Smooth muscle cell (in vitro differentiated cells): ENCODE measurements around the gene CSF1. TPM values are rescaled to one million over a fixed set of nuclear protein-coding genes. Genes with fewer than 3 reads are reported as not detected.
A peak's percentile ranks its signal among the peaks of the same experiment; 100 is the strongest.

Source experiments
- DNase-seq: peaks from one replicate; lab custom pipeline; 2025; ENCODE audit not compliant: unreplicated experiment; lab: John Stamatoyannopoulos, UW
- H2AFZ ChIP-seq: fragments of 200-600 bp; sonication (generic); 2 replicates; pipeline ENCODE4 v1.6.0; 2016; ENCODE audit warnings: antibody characterized with exemption, low read depth, mild to moderate bottlenecking
- H3F3A ChIP-seq: fragments of 200-600 bp; sonication (generic); 2 replicates; pipeline ENCODE4 v1.6.0; 2017; ENCODE audit warnings: antibody characterized with exemption, low read depth
- H3K27ac ChIP-seq: fragments of 200-600 bp; sonication (generic); 2 replicates; pipeline ENCODE4 v1.5.1; 2016; ENCODE audit warnings: low read depth, mild to moderate bottlenecking
- H3K27me3 ChIP-seq: fragments of 200-600 bp; sonication (generic); 2 replicates; pipeline ENCODE4 v1.6.1; 2016; ENCODE audit warnings: low read depth, mild to moderate bottlenecking
- H3K36me3 ChIP-seq: fragments of 200-600 bp; sonication (generic); 2 replicates; pipeline ENCODE4 v1.5.1; 2016; ENCODE audit warnings: low read depth
- H3K4me1 ChIP-seq: fragments of 200-600 bp; sonication (generic); 2 replicates; pipeline ENCODE4 v1.5.1; 2016; ENCODE audit warnings: low read depth
- H3K4me2 ChIP-seq: fragments of 200-600 bp; sonication (generic); 2 replicates; pipeline ENCODE4 v1.6.0; 2016; ENCODE audit warnings: mild to moderate bottlenecking
- H3K4me3 ChIP-seq: fragments of 200-600 bp; sonication (generic); 2 replicates; pipeline ENCODE4 v1.5.1; 2016; ENCODE audit warnings: mild to moderate bottlenecking
- H3K79me2 ChIP-seq: fragments of 200-600 bp; sonication (generic); 2 replicates; pipeline ENCODE4 v1.6.0; 2016; ENCODE audit warnings: low read depth, mild to moderate bottlenecking
- H3K9ac ChIP-seq: fragments of 200-600 bp; sonication (generic); 2 replicates; pipeline ENCODE4 v1.6.0; 2016; ENCODE audit warnings: low read depth
- H3K9me3 ChIP-seq: fragments of 200-600 bp; sonication (generic); replicated peaks from 2 replicates; pipeline ENCODE4 v1.5.1; 2016; ENCODE audit warnings: low read depth
- H4K20me1 ChIP-seq: fragments of 200-600 bp; sonication (generic); 2 replicates; pipeline ENCODE4 v1.6.0; 2016; ENCODE audit warnings: low read depth
- WGBS: methylation state at CpG from one replicate; pipeline ENCODE4 v1.1.7; 2016; ENCODE audit warnings: low lambda C conversion rate; 5-methylcytosine and 5-hydroxymethylcytosine counted together
- polyA plus RNA-seq: library from polyadenylated mRNA; unstranded; fragments of >200 nt; fragmentation: Nextera tagmentation; extraction: Ambion mirVana; gene quantifications from 2 replicates; pipeline ENCODE4 v1.2.1, GENCODE V29; 2016
- total RNA-seq: library from RNA; depleted of rRNA; stranded (reverse); fragments of >200 nt; gene quantifications from 2 replicates; pipeline ENCODE4 v1.2.3, GENCODE V29; 2014
- TF ChIP-seq, protein P1 (sequence below): fragments of 200-600 bp; sonication (generic); IDR thresholded peaks from 2 replicates; pipeline ENCODE4 v1.5.1; 2017; ENCODE audit warnings: borderline replicate concordance, mild to moderate bottlenecking, antibody characterized with exemption; ENCODE audit not compliant: insufficient read depth, poor library complexity, severe bottlenecking

The CSF1 gene
- total and polyA plus RNA-seq, 2 experiments from 2014 or later: 22.4 to 30.9 TPM

DNA sequence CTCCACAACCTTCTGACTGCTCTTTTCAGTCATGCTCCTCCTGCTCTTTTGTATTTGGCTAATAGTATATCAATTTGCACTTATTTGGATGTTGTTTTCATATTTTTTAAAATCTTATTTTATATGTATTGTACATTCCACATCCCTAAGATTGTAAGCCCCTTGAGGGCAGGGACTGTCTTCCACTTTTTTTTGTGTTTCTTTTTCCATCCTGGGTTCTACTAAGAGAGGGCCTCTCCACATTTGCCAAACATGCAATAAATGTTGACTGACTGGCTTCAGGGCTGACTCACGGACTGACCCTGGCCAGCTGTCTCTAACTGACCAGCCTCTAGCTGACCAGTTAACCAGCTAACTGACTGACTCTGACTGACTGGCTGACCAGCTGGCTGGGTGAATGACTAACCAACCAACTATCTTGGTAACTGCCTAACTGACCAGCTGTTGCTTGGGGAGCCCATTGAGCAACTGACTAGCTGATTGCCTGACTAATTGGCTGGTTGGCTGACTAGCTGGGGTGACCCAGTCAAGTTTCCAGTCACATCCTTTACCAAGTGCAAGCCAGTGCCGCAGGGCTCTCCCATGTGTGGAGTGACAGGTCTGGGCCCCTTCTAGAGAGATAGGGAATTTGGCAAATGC, 16.1 kb downstream of the CSF1 start:
- DNase-seq: no peak
- H3K4me3 ChIP-seq: no peak overlapping the region
- H2AFZ ChIP-seq: no peak overlapping the region
- H3K9me3 ChIP-seq: no peaks in the 10 kb centered on the region
- H4K20me1 ChIP-seq: no peaks in the 10 kb centered on the region
- 89% methylated on average over 2 of the region's 2 CpGs for WGBS
- H3K4me2 ChIP-seq: no peak overlapping the region
- no peaks in the 10 kb centered on the region for H3F3A ChIP-seq
- H3K27me3 ChIP-seq: no peaks in the 10 kb centered on the region
- no peak overlapping the region for H3K27ac ChIP-seq
- TF ChIP-seq, protein P1, sequence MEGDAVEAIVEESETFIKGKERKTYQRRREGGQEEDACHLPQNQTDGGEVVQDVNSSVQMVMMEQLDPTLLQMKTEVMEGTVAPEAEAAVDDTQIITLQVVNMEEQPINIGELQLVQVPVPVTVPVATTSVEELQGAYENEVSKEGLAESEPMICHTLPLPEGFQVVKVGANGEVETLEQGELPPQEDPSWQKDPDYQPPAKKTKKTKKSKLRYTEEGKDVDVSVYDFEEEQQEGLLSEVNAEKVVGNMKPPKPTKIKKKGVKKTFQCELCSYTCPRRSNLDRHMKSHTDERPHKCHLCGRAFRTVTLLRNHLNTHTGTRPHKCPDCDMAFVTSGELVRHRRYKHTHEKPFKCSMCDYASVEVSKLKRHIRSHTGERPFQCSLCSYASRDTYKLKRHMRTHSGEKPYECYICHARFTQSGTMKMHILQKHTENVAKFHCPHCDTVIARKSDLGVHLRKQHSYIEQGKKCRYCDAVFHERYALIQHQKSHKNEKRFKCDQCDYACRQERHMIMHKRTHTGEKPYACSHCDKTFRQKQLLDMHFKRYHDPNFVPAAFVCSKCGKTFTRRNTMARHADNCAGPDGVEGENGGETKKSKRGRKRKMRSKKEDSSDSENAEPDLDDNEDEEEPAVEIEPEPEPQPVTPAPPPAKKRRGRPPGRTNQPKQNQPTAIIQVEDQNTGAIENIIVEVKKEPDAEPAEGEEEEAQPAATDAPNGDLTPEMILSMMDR: no peak
- peaks cover 16% of the 10 kb centered on the region for H3K4me1 ChIP-seq
- no peaks in the 10 kb centered on the region for H3K79me2 ChIP-seq
- no peaks in the 10 kb centered on the region for H3K36me3 ChIP-seq
- no peak overlapping the region for H3K9ac ChIP-seq

DNA sequence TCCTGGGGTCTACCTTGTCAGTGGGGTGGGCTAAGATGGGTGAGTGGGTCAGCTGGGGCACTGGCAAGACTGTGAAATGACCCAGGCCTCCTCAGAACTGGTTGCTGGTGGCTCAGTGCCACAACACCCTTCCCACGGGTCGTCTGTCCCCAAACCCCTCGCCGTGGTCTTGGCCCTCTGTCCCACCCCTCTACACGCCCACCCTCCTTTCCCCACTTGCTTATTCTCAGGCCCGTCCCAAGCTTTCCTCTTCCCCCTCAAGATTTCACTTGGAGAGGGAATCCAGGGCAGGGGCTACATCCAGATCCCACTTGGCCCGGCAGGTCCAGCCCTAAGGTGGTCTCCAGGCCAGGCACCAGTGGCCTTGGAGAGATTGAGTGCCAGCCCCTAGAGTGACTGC, 16.7 kb downstream of the CSF1 start:
- 100% methylated on average over 3 of the region's 7 CpGs for WGBS
- no peak overlapping the region for H3K4me2 ChIP-seq
- H3K4me1 ChIP-seq: peaks cover 18% of the 10 kb centered on the region
- H3K27ac ChIP-seq: peak overlapping the region; percentile 44
- no peak overlapping the region for H3K4me3 ChIP-seq
- no peaks in the 10 kb centered on the region for H3K36me3 ChIP-seq
- TF ChIP-seq, protein P1: no peak
- H3F3A ChIP-seq: no peaks in the 10 kb centered on the region
- H3K9ac ChIP-seq: no peak overlapping the region
- H3K27me3 ChIP-seq: no peaks in the 10 kb centered on the region
- no peak overlapping the region for H2AFZ ChIP-seq
- no peaks in the 10 kb centered on the region for H4K20me1 ChIP-seq
- DNase-seq: no peak
- no peaks in the 10 kb centered on the region for H3K9me3 ChIP-seq
- no peaks in the 10 kb centered on the region for H3K79me2 ChIP-seq

DNA sequence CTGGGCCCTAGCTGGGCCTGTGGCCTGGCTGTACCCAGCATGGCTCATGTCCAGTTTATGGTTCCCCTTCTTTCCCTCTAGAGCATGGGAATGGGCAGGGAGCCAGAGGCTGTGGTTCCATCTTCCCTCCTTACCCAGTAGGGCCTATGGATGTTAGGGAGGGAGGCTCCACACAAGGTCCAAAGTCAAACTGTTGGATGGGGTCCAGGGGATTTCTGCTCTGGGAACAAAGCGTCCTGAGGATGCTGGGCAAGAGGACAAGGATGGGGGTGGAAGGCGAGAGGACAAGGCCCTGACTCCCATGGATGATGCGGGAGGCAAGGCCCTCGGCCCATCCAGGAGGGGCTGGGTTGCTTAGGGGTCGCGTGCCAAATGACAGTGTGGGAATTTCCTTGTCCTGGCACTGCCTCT, 17.3 kb downstream of the CSF1 start:
- H3K27me3 ChIP-seq: no peaks in the 10 kb centered on the region
- no peak overlapping the region for H2AFZ ChIP-seq
- no peak overlapping the region for H3K4me3 ChIP-seq
- H3K79me2 ChIP-seq: no peaks in the 10 kb centered on the region
- no peak for DNase-seq
- no peak overlapping the region for H3K9ac ChIP-seq
- peaks cover 18% of the 10 kb centered on the region for H3K4me1 ChIP-seq
- no peaks in the 10 kb centered on the region for H3K9me3 ChIP-seq
- peak overlapping the region; percentile 44 for H3K27ac ChIP-seq
- peak overlapping the region; percentile 53 for H3K4me2 ChIP-seq
- no peaks in the 10 kb centered on the region for H4K20me1 ChIP-seq
- H3F3A ChIP-seq: no peaks in the 10 kb centered on the region
- 95% methylated on average over 6 of the region's 6 CpGs for WGBS
- no peaks in the 10 kb centered on the region for H3K36me3 ChIP-seq
- TF ChIP-seq, protein P1: no peak

DNA sequence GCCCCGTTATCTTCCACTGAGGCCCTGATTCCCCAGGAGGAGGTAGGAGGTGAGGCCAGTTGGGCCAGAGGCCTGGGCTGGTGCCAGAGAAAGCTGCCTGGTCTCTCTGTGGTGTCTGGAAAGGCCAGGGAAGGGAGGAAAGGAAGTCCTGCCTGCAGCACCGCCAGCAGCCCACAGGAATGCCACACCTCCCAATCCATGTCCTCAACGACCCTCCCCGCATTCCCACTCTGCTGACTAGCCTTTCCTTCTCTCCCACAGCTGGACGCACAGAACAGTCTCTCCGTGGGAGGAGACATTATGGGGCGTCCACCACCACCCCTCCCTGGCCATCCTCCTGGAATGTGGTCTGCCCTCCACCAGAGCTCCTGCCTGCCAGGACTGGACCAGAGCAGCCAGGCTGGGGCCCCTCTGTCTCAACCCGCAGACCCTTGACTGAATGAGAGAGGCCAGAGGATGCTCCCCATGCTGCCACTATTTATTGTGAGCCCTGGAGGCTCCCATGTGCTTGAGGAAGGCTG, 18.0 kb downstream of the CSF1 start:
- WGBS: 21% methylated on average over 8 of the region's 8 CpGs
- peaks cover 18% of the 10 kb centered on the region for H3K4me1 ChIP-seq

More for the DNA sequence above, 18.0 kb downstream of the CSF1 start:
- Histone ChIP-seq H3K27me3 (no peaks in the 10 kb centered on the region), H4K20me1 (no peaks in the 10 kb centered on the region), H3K4me3 (no peak overlapping the region), H3K27ac (peak overlapping the region; percentile 44), H2AFZ (no peak overlapping the region), H3K36me3 (no peaks in the 10 kb centered on the region), H3K9me3 (no peaks in the 10 kb centered on the region), H3K79me2 (no peaks in the 10 kb centered on the region), H3F3A (peaks cover 1% of the 10 kb centered on the region), H3K9ac (no peak overlapping the region), H3K4me2 (peak overlapping the region; percentile 53)
- TF ChIP-seq, protein P1: no peak
- no peak for DNase-seq
